B cell (primary cell): ENCODE results near the gene EPAS1. TPM values are rescaled to one million over a fixed set of nuclear protein-coding genes. Genes with fewer than 3 reads are reported as not detected.

Source experiments
- ATAC-seq: fragments of 200-7000 bp; cut with Tn5 transposase; one replicate; pipeline ENCODE4 v1.10.0; 2021; ENCODE audit warnings: low read depth, mild to moderate bottlenecking, moderate number of reproducible peaks, moderate library complexity
- CTCF ChIA-PET: fragments of 350-600 bp; sonication (Branson Sonifier 250); formaldehyde crosslinking; loops from one replicate; lab custom pipeline; 2021; ENCODE audit warnings: antibody characterized with exemption, inconsistent platforms; lab: Charles Lee
- POLR2A ChIA-PET: fragments of 350-600 bp; sonication (Branson Sonifier 250); formaldehyde crosslinking; loops from one replicate; lab custom pipeline; 2021; ENCODE audit warnings: antibody characterized with exemption; lab: Charles Lee
- DNase-seq: peaks from one replicate; pipeline ENCODE4 v3.0.0; 2013
- H2AFZ ChIP-seq: 2 replicates; pipeline ENCODE4 v1.6.1; 2012; ENCODE audit warnings: mild to moderate bottlenecking, low read depth, low read length; ENCODE audit not compliant: insufficient read depth, poor library complexity, severe bottlenecking
- H3K27ac ChIP-seq, 2 donors: 1 replicate in 1 of 2; 2 replicates in 1 of 2; pipeline ENCODE4 v1.5.1; 2012 to 2013; ENCODE audit warnings: low read length in 2 of 2, mild to moderate bottlenecking in 2 of 2, moderate library complexity in 1 of 2
- H3K27me3 ChIP-seq, 4 experiments: fragments of 200-600 bp in 1 of 4; sonication (generic) in 1 of 4; replicated peaks in 1 of 4; 1 replicate in 2 of 4; 2 replicates in 2 of 4; pipeline versions ENCODE4 v1.6.1 to v1.7.0; 2013 to 2016; ENCODE audit warnings: low read length in 3 of 4, mild to moderate bottlenecking in 2 of 4, mixed read lengths in 1 of 4, moderate library complexity in 1 of 4; ENCODE audit not compliant: insufficient read depth in 4 of 4, control insufficient read depth in 3 of 4; ENCODE audit errors: control extremely low read depth in 1 of 4
- H3K36me3 ChIP-seq, 2 experiments: replicated peaks in 1 of 2; 1 replicate in 1 of 2; 2 replicates in 1 of 2; pipeline versions ENCODE4 v1.6.1 to v1.7.1; 2013; ENCODE audit warnings: low read length in 1 of 2; ENCODE audit not compliant: insufficient read depth in 2 of 2, control insufficient read depth in 1 of 2; ENCODE audit errors: control extremely low read depth in 1 of 2, extremely low read depth in 1 of 2
- H3K4me1 ChIP-seq, 2 donors: fragments of 200-600 bp in 1 of 2; sonication (generic) in 1 of 2; 1 replicate in 1 of 2; 2 replicates in 1 of 2; pipeline versions ENCODE4 v1.5.1 to v1.6.1; 2013 to 2017; ENCODE audit warnings: low read length in 2 of 2; ENCODE audit not compliant: control insufficient read depth in 2 of 2, insufficient read depth in 2 of 2
- H3K4me2 ChIP-seq: replicated peaks from 2 replicates; pipeline ENCODE3; 2012; ENCODE audit warnings: mild to moderate bottlenecking, low read depth, low read length; ENCODE audit not compliant: poor library complexity, severe bottlenecking
- H3K4me3 ChIP-seq, 5 experiments: fragments of 200-600 bp in 1 of 5; sonication (generic) in 1 of 5; 1 replicate in 3 of 5; 2 replicates in 2 of 5; pipeline versions ENCODE4 v1.5.1 to v1.7.0; 2011 to 2016; ENCODE audit warnings: low read length in 4 of 5, mild to moderate bottlenecking in 4 of 5, low read depth in 2 of 5, control low read depth in 1 of 5, moderate library complexity in 1 of 5; ENCODE audit not compliant: insufficient read depth in 1 of 5; ENCODE audit errors: control extremely low read depth in 1 of 5, extremely low read depth in 1 of 5
- H3K79me2 ChIP-seq: fragments of 200-600 bp; sonication (generic); one replicate; pipeline ENCODE4 v1.6.0; 2016; ENCODE audit warnings: low read length; ENCODE audit not compliant: control insufficient read depth, insufficient read depth
- H3K9ac ChIP-seq: fragments of 200-600 bp; sonication (generic); 2 replicates; pipeline ENCODE4 v1.6.1; 2017; ENCODE audit warnings: mild to moderate bottlenecking, low read length, moderate library complexity
- H3K9me3 ChIP-seq, 3 donors: one replicate each; pipeline versions ENCODE4 v1.6.1 to v1.7.1; 2013; ENCODE audit warnings: low read length in 2 of 3; ENCODE audit not compliant: control insufficient read depth in 2 of 3, insufficient read depth in 1 of 3; ENCODE audit errors: control extremely low read depth in 1 of 3
- H4K20me1 ChIP-seq: 2 replicates; pipeline ENCODE4 v1.6.0; 2012; ENCODE audit warnings: mild to moderate bottlenecking, low read length; ENCODE audit not compliant: insufficient read depth, control insufficient read depth, poor library complexity, severe bottlenecking
- H3K27ac Mint-ChIP-seq: one replicate; pipeline ENCODE4 v1.8.0; 2021; ENCODE audit warnings: mixed read lengths
- H3K27me3 Mint-ChIP-seq: one replicate; pipeline ENCODE4 v1.8.0; 2021; ENCODE audit warnings: mixed read lengths
- H3K4me1 Mint-ChIP-seq: one replicate; pipeline ENCODE4 v1.8.0; 2021; ENCODE audit warnings: mixed read lengths
- H3K4me3 Mint-ChIP-seq: one replicate; pipeline ENCODE4 v1.8.0; 2021; ENCODE audit warnings: mixed read lengths
- H3K9me3 Mint-ChIP-seq: one replicate; pipeline ENCODE4 v1.8.0; 2022; ENCODE audit warnings: mixed read lengths; ENCODE audit not compliant: insufficient read depth
- EZH2 ChIP-seq: IDR thresholded peaks from 2 replicates; pipeline ENCODE4 v1.6.1; 2012; ENCODE audit warnings: borderline replicate concordance, low read depth, mild to moderate bottlenecking, moderate library complexity, low read length; ENCODE audit not compliant: insufficient read depth, poor library complexity, severe bottlenecking
- WGBS: methylation state at CpG from one replicate; pipeline ENCODE4 v1.1.5; 2013; ENCODE audit warnings: missing lambda C conversion rate; ENCODE audit not compliant: insufficient coverage; 5-methylcytosine and 5-hydroxymethylcytosine counted together
- intact Hi-C: fragments of 100-400 bp; cut with micrococcal nuclease; formaldehyde crosslinking; loops from one replicate; pipeline ENCODE4 v1.10.0; 2022
- polyA plus RNA-seq: library from polyadenylated mRNA; depleted of rRNA; stranded (reverse); fragments of >200 nt; gene quantifications from 2 replicates; pipeline ENCODE4 v1.2.3, GENCODE V29; 2012
- total RNA-seq, 2 donors: library from RNA; stranded (reverse); fragments of 120-200 nt in 1 of 2; gene quantifications; 1 replicate in 1 of 2; 2 replicates in 1 of 2; pipeline versions ENCODE4 v1.2.3 to v1.2.4, GENCODE V29; 2013 to 2022
- TF ChIP-seq, protein P1 (sequence below): fragments of 200-600 bp; IDR thresholded peaks from one replicate; pipeline ENCODE4 v1.8.0; 2022; ENCODE audit warnings: antibody characterized with exemption, mild to moderate bottlenecking

EPAS1 gene
- total and polyA plus RNA-seq, 2 donors (not counting 1 experiment from before 2014, with no cell fraction given) = 0.06 to 0.37 TPM

GRCh38 chr2:46384457-46384815 lies 87.2 kb downstream of the EPAS1 start:
- ChIA-PET CTCF (interaction anchor here (0.7 to 1.2 kb wide), 2 partner anchors 13 to 479 kb away, joined by 3 to 7 read pairs; no protein-coding TSS in a partner anchor), POLR2A (no interaction called here)
- no peak overlapping the region for H3K4me2 ChIP-seq
- H2AFZ ChIP-seq = no peak overlapping the region
- H3K27ac ChIP-seq = no peak overlapping the region
- no peak overlapping the region for H3K4me3 Mint-ChIP-seq
- ATAC-seq (no peak), DNase-seq (no peak)
- no peaks in the 10 kb centered on the region for H3K4me1 ChIP-seq
- H3K36me3 ChIP-seq = no peaks in the 10 kb centered on the region
- TF ChIP-seq EZH2 = no peak
- TF ChIP-seq, protein P1, sequence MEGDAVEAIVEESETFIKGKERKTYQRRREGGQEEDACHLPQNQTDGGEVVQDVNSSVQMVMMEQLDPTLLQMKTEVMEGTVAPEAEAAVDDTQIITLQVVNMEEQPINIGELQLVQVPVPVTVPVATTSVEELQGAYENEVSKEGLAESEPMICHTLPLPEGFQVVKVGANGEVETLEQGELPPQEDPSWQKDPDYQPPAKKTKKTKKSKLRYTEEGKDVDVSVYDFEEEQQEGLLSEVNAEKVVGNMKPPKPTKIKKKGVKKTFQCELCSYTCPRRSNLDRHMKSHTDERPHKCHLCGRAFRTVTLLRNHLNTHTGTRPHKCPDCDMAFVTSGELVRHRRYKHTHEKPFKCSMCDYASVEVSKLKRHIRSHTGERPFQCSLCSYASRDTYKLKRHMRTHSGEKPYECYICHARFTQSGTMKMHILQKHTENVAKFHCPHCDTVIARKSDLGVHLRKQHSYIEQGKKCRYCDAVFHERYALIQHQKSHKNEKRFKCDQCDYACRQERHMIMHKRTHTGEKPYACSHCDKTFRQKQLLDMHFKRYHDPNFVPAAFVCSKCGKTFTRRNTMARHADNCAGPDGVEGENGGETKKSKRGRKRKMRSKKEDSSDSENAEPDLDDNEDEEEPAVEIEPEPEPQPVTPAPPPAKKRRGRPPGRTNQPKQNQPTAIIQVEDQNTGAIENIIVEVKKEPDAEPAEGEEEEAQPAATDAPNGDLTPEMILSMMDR = no peak
- 94% methylated on average over 12 of the region's 12 CpGs for WGBS
- intact Hi-C loops = no loop called here
- no peaks in the 10 kb centered on the region for H3K4me1 Mint-ChIP-seq
- H3K9ac ChIP-seq = no peak overlapping the region
- peaks cover 11% of the 10 kb centered on the region for H3K27me3 Mint-ChIP-seq
- H3K27ac Mint-ChIP-seq = no peak overlapping the region
- H4K20me1 ChIP-seq = no peaks in the 10 kb centered on the region
- H3K9me3 Mint-ChIP-seq = no peaks in the 10 kb centered on the region
- H3K9me3 ChIP-seq = no peaks in the 10 kb centered on the region
- H3K4me3 ChIP-seq = no peak overlapping the region
- no peaks in the 10 kb centered on the region for H3K79me2 ChIP-seq
- H3K27me3 ChIP-seq = peaks cover 0 to 7% (median 0%) of the 10 kb centered on the region in 4 experiments

DNA sequence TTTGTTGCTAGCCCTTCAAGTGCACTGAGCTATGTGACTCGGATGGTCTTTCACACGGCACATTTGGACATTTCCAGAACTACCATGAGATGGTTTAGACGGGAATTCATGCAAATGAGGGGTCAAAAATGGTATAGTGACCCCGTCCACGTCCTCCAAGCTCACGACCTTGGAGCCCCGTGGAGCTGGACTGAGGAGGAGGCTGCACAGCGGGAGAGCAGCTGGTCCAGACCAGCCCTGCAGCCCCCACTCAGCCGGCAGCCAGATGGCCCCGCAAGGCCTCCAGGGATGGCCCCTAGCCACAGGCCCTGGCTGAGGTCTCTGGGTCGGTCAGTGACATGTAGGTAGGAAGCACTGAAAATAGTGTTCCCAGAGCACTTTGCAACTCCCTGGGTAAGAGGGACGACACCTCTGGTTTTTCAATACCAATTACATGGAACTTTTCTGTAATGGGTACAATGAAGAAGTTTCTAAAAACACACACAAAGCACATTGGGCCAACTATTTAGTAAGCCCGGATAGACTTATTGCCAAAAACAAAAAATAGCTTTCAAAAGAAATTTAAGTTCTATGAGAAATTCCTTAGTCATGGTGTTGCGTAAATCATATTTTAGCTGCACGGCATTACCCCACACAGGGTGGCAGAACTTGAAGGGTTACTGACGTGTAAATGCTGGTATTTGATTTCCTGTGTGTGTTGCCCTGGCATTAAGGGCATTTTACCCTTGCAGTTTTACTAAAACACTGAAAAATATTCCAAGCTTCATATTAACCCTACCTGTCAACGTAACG lies 88.8 kb downstream of the EPAS1 start:
- H3K4me2 ChIP-seq = no peak overlapping the region

More for the DNA sequence above, 88.8 kb downstream of the EPAS1 start:
- Histone ChIP-seq H3K27ac (no peak overlapping the region), H3K27me3 (peaks cover 0 to 7% (median 0%) of the 10 kb centered on the region in 4 experiments), H3K4me1 (no peaks in the 10 kb centered on the region), H3K4me3 (no peak overlapping the region), H3K79me2 (no peaks in the 10 kb centered on the region), H3K9me3 (no peaks in the 10 kb centered on the region), H3K36me3 (no peaks in the 10 kb centered on the region), H3K9ac (no peak overlapping the region), H2AFZ (no peak overlapping the region), H4K20me1 (no peaks in the 10 kb centered on the region)
- Mint-ChIP-seq H3K4me1 (no peaks in the 10 kb centered on the region), H3K27ac (no peak overlapping the region), H3K9me3 (no peaks in the 10 kb centered on the region), H3K27me3 (peaks cover 20% of the 10 kb centered on the region), H3K4me3 (no peak overlapping the region)
- POLR2A ChIA-PET = no interaction called here
- ATAC-seq = no peak
- 83% methylated on average over 11 of the region's 18 CpGs for WGBS
- CTCF ChIA-PET = interaction anchor here (2.0 kb wide), 1 partner anchor 21 kb away, joined by 4 read pairs; no protein-coding TSS in a partner anchor
- no peak for TF ChIP-seq EZH2
- TF ChIP-seq, protein P1 = no peak
- no peak for DNase-seq
- intact Hi-C loops = no loop called here
